ENCODE data around the gene SLC25A39.
A peak's percentile ranks its signal among the peaks of the same experiment; 100 is the strongest.

The SLC25A39 gene

DNA sequence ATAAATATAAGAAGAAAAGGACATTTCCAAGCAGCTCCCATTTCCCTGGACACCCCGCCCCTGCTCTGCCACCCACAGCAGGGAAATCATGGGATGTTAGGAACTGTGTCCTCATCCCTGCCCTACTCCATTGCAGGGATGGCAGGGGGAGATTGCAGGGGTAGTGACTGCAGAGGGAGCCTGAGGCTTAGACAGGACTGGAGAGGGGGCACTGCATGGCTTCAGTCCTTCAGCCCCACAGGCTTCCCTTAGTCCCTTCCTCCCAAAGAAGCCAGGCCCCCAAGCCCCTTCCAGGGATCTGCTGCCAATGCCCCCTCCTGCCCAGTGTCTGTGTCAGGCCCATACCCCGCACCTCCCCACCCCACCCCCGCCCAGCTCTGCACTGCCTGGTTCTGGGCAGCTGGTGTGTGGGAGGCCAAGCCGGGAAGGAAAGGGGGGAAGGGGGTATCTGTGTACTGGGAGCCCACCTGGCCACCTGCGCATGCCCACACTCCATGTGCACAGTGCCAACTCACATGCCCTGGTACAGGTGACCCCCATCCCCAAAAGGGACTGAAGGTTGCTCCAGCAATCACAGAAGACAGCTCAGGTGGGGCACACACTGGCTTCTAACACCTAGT, 13.0 kb downstream of the SLC25A39 start:
- no peak for FAIRE-seq

DNA sequence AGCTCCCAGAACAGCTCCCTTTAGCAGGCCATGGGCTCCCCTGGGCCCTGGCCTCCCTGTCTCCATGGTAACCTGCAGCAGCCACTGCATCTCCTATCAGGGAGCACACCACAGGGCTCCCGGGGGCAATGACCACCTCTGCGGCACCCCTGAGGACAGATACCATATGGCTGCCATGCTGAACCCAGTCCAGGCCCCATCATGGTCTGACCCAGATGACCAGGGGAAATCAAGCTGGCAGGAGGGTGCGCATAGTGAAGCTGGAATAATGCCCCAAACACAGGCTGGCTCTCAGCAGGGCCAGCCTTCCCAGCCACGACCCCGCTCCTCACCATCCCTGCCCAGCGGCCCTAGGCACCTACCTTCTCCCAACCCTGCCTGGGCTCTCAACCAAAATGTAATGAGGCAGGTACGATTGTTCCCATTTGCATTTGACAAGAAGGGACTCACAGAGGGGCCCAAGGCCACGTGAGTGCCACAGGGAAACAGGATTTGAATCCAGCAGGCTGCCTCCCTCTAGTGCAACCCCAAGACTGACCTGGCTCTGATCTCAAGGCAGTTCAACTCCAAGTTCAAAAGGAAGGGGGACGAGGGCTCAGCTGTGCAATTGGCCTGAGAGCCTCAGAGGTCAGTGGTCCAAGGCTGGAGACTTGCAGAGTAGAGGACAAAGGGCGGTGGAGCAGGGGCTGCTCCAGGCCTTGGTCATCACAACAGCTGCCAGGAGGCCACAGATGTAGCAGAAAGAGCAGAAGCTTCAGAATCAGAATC, 13.8 kb downstream of the SLC25A39 start:
- FAIRE-seq, result no peak

DNA sequence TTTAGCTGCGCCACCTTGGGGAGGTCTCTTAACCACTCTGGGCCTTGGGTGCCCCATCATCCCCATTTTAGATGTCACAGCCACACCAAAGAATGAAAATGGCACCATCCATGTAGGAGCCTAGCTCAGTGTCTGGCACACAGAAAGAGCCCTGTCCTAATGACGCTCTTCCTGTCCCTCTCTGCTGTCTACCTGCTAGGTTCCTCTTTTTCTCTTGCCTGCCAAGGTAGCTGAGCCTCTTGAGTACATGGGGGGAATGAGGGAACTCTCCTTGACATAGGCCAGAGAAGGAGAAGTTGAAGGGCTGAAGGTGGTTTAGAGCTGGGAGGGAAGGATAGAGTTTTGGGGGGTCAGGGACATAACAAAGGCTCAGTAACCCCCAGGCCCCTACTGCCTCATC, 14.4 kb downstream of the SLC25A39 start:
- FAIRE-seq, result no peak

DNA sequence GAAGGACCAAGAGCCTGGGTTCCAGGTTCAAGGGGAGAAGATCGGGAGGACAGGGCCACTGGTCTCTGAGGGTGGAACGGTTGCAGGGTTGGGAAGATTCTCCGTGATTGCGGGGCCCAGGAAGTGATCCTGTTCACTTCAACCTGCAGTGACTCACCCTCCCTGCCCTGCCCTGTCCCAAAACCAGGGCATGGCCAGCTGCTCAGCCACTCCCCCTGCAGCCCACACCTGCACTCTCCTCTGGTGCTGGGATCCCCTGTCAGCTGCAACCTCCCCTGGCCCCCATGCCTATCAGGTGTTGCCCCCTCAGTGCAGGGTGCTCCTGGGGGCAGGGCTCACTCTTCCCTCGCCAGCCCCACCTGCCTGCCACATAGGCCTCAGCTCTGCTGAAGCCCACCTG, 15.2 kb downstream of the SLC25A39 start:
- FAIRE-seq, result no peak

DNA sequence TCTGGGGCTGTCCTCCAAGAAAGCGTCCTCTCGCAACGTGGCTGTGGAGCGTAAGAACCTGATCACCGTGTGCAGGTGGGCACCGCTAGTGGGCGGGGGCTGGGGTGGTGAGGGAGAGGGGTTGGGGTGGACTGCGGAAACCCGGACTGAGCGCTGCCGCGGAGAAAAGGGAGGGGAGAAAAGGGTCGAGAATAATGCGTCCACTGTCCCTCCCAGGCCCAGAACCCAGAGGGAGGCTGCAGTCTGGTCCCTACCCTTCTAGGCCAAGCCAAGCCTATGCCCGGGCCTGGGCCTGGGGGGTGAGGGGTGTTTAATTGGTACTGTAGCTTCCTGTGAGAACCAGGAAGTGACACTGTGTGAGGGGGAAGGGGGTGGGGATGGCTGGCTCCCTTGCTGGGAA, 15.8 kb downstream of the SLC25A39 start:
- no peak for FAIRE-seq

DNA sequence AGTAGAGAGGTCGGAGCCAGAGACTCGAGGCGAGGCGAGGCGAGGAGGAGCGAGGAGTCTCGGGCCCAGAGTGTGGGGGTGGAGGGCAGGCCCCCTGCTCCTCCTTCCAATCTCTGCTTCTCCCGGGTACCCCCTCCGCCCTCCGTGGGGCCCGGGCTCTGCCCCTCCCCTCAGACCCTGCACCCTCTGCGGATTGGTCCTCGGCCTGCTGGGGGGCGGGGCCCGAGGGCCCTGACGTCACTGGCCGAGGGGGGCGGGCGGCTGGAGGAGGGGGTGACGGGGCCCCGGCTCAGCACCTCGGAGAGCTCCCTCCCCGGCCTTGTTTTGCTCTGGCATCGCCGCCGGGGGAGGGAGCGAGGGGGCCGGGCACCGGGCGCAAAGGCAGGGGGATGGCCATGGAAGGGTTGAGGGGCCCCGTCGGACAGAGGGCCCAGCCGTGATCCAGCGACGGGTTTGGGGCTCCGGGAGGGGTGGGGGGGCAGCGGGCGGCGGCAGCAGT, 16.3 kb downstream of the SLC25A39 start, which contains the start of gene RUNDC3A:
Gene RUNDC3A (plus strand): TSS at position 282 of the 499 bp plus-strand sequence. CDS start 232 bp downstream, outside the sequence.
- peak; percentile 71 for FAIRE-seq

DNA sequence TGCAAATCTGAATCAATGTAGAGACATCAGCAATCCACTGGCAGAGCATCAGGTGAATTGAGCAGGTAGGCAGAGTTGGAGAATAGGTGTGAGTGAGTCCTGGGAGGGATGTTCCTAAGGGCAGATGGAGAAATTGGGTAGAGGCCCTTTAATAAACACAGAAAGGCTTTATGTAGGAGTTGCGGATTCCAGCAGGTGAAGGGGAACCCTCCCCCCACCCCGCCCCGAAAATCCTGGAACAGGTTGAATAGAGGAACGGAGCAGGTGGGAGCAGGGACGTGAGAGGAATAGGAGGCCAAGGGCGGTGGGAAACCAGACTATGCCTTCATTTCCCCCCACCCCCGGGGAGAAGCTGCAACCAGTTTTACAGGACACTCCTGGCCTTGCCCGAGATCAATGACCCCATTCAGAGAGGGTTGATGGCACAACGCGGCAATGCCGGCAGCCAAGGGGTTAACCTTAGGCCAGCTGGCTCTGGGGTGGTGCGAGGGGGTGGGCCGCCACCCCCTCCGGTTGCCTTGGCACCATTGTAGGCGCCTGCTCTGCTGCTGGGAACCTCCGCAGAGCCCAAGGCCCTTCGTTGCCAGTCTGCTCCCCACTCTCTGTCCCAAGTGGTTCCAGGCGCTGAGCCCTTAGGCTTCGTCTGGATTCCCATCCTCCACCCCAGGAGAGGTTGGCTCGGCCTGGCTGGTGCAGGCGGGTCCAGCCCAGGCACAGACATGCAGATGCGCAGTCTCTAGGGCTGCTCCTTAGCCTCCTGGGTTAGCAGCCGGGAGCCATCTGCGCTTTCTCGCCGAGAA, 17.0 kb downstream of the SLC25A39 start:
- FAIRE-seq, result no peak

DNA sequence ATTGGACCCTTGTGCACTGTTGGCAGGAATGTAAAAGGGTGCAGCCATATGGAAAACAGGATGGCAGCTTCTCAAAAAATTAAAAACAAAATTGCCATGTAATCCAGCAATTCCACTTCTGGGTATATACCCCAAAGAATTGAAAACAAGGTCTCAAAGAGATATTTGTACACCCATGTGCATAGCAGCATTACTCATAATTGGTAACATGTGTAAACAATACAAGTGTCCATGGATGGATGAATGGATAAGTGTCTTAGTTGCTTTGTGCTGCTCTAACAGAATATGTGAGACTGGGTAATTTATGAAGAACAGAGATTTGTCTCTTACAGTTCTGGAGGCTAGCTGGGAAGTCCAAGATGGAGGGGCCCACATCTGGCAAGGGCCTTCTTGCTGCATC, 20.0 kb downstream of the SLC25A39 start:
- FAIRE-seq, result no peak

DNA sequence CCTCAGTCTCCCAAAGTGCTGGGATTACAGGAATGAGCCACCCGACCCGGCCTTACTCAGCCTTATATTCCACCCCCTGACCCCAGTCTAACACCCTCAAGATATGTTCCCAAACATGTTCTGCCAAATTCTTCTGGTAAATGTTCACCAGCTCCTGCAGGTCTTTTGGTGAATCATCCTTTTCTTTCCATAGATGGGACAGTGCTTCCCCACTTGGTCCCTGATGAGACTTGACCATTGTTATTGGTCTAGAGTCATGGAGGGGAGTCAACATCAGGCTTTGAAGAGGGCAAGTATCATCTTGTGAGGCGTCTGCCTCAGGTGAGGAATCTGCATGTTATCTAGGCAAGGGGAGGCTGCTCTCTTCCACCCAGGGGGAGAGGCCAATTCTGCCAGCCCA, 26.6 kb downstream of the SLC25A39 start:
- FAIRE-seq, result no peak

DNA sequence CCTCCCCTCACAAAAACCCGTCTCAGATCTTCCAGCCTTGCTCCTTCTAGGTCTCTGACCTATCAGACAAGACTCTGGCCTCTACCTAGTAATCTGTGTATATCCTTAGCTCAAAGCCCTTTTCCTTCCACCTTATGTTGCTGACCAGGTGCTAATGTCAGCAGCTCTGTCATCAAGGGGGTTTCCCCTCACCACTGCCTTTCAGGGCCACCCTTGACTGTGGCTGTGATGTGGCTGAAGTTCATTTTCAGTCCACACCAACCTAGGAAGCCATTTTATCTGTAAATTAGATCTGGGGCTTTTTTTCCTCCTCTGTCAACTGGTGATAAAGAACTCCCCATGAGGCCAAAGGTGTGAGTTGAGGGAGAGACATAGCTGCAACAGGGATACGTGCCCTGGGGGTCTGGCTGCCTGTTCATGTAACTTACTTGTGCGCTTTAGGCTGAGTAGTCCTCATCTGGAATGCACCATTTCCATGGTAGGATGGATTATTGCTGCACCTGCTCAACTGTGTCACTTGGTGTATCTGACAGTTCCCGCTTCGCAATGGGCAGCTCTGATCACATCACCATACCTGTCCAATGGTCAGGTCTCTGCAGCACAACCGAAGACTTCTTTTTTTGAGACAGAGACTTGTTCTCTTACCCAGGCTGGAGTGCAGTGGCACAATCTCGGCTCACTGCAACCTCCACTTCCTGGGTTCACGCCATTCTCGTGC, 31.0 kb downstream of the SLC25A39 start:
- FAIRE-seq, result no peak

DNA sequence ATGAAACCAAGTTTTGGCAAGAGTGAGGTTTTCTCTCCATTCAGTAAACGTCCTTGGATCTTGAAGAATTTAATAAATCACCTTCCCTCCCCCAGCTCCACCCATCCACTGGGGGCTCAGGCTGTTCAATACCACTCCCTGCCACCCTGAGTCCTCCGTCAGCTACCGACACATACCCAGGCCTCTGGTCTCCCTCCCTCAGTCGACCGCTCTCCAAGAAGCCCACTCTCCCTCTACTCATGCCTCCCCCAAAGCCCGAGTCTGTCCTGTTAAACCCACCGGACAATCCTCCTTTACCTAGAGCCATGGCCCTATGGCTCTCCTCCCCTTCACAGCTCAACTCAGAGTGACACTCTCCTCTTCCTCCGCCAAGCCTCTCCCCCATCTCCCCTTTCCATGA, 37.0 kb downstream of the SLC25A39 start:
- no peak for FAIRE-seq

DNA sequence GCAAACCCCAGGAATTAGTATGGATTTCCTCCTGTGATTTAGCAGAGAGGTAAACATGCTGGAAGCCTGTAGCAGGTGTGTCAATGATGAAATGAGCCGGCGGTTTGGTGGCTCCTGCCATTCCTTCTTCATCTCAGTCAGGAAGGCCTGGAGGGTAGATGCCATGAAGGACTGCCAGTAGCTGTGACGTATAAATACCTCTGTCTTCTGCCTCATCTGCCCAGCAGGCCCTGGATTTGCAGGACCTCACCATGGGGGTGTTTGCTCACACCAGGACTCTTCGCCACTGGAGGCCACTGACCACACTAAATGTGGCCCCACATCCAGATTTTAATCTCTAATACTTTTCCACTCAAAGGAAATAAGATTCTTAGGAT, 40.6 kb downstream of the SLC25A39 start:
- FAIRE-seq, result no peak

DNA sequence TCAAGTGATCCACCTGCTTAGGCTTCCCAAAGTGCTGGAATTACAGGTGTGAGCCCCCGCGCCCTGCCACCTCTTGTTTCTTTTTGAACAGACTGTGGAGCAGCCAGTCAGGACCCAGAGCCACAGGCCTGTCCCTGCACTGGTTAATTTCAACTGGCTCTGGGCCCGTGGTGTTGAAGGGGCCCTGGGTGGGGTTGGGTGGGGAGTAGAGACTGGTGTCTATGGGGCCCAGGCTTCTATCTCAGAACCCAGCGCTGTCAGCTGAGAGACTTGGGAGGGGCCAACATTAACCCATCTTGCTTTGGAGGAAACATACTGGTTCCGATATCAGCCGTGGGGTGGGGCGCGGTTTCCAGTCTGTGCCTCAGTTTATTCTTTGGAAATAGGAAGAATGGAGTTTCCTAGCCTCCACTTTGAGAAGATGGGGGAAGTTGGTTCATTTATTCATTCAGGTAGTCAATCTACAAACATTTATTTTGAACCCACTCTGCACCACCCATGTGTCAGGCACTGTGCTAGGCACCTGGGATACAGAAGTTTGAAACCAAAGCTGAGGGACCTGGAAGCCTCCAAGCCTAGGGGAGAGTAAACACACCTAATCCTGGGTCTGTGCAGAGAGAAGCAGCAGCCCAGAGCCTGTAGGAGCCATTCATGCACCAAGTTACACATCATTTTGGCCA, 41.1 kb downstream of the SLC25A39 start:
- FAIRE-seq, result no peak

DNA sequence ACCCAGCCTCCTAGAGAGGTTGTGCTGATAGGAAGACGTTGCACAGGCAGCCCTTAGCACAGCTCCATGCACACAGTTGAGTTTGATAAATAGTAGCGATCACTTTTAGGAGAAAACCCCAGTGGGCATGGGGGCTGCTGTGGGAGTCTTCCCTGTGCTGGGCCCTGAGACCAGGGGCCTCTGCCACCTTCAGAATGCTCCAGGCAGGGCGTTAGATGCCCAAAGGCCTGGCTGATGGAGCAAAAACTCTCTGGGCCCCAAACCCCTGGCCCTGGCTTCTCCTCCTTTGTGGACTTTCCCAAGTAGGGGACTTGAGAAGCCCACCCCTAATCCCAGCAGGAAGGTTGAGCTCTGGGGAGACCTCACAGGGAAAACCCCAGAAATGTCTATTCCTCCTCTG, 42.4 kb downstream of the SLC25A39 start:
- FAIRE-seq, result no peak

DNA sequence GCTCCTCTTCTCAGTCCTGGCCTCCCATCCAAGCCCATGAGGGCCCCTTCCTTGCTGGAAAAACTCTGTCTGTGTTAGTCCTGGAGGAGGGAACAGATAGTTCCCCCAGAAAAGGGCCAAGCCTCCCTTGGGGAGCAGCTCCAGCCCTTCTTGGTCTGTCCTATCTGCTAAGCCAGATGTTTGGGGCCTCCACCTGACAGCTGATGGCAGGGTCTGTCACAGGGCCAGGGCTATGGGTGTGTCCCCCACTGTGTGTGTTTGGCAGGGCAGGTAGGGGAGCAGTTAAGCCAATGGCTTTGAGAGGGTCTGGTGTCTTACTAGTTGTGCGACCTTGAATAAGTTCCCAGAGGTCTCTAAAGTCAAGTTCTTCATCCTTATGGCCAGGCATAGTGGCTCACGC, 43.1 kb downstream of the SLC25A39 start:
- no peak for FAIRE-seq

DNA sequence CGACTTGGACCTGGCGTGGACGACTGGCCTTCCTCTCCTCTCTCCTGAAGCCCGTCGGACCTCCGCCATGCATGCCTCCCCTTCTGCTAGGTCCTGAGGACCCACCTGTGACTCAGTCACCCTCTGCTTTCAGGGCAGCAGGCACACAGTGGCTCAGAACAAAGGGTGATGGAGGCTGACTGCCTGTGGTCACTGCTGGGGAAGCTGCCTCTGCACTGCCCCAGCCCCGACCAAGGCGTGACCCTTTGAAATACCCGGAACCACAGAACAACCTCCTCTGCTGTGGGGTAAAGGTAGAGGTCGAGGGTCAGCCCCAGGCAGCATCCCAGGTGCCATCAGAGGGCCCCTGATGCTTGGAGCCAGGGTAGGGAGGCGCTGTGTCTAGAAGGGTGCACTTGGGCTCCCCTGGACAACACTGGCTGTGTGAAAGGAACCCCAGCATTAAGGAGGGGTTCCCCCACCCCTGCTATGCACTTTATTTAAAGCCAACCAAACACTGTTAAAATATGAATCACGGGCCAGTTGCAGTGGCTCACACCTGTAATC, 44.2 kb downstream of the SLC25A39 start:
- FAIRE-seq, result no peak

DNA sequence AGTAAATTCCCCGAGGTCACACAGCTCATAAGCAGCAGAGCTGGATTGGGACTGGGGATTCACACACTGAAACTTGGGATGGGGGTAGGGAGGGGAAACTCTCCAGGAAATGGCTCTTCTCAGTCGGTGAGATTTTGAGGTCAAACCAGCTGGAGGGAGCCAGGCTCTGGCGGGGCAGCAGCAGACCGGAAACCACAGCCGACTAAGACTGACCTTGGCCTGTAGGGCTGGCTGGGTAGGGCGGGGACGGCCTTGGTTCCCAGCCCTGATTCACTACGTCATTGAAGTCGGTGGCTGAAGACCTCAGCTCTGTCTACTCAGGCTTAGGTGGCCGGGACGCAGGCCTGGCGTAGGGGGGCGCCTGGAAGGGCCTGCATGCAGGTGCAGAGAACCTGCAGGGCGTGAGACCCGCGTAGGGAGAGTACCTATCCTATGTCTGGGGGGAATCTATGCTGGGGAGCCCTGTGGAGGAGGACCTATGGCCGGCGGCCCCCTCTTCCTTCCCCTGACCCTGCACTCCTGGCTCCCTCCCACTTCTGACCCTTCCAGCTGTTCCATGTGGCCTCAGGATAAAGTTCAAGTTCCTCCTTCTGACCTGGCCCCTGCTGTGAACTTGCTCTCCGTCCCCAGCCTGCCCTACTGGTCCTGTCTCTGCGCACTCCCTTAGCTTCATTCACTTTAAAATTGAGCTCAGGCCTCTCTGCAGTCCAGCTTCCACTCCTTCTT, 44.8 kb downstream of the SLC25A39 start:
- no peak for FAIRE-seq

DNA sequence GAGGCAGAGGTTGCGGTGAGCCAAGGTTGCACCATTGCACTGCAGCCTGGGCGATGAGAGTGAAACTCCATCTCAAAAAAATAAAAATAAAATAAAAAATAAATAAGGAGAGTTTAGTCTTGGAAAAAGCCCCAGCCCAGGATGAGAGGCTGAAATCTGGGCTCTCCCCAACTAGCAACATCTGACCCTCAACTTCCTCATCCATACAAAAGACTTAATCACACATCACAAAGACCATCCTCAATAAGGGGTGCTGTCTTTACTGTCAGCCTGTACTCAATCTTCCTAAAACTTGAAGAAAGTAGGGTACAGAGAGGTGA, 45.3 kb downstream of the SLC25A39 start:
- FAIRE-seq, result no peak

DNA sequence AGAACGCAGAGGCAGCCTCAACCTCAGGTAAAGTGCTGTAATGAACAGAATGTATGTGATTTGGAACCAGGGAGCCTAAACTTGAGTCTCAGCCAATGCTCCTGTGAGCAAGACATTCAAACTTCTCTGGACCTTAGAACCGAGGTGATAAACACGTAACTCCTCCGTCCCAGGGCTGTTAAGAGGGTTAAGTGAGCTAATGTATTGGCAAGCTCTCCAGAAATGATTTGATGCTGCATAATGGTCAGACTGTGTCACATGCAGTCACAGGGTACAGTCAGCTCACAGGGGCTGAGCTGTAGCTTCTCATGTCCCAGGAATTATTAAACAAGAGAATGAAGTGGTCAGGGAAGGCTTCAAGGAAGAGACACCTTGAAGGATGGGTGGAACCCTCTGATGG, 46.6 kb downstream of the SLC25A39 start:
- FAIRE-seq, result no peak

DNA sequence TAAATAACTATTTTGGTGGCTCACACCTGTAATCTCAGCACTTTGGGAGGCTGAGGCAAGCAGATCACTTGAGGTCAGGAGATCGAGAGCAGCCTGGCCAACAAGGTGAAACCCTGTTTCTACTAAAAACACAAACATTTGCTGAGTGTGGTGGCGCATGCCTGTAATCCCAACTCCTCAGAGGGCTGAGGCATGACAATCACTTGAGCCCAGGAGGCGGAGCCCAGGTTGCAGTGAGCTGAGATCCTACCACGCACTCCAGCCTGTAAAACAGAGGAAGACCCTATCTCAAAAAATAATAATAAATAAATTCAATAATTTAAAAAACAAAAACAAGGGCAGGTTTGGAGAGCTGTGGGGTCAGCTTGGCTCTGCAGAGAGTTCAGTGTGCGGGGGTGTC, 51.0 kb downstream of the SLC25A39 start:
- no peak for FAIRE-seq

DNA sequence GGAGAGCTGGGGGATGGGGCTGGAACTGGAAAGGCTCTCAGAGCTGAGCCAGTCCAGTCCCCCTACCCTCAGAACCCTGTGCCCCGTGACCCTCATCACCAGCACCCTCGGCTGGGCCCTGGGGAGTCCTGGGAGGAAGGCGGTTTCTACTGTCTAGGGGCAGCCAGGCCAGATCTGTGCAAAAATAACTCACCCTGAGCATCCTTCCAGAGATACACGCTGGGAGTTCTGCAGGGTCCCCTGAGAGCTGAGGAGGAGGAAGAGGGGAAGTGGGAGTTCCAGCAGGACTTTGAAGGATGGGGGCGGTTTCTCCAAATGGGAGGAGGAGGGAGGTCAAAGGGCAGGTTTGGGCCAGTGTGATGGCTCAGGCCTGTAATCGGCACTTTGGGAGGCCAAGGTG, 51.7 kb downstream of the SLC25A39 start:
- no peak for FAIRE-seq

Data from G401.6 (cell line).